Measurements from ENCODE around the gene RASGRF2. TPM values are rescaled to one million over a fixed set of nuclear protein-coding genes. Genes with fewer than 3 reads are reported as not detected.

The RASGRF2 gene
- total and polyA plus RNA-seq, 2 of the 8 experiments (the other 6 are each of a cell fraction or from before 2014, with no cell fraction given), result 2.6 to 29.5 TPM

GRCh38 chr5:81207009-81207408, 246.8 kb downstream of the RASGRF2 start (continued):
- TF ChIP-seq CHD7 (IDR thresholded peaks at IDR 0.05; ENCODE audit: insufficient replicate concordance, low read length), result no peak
- peak; percentile 46 to 71 (median 66) for TF ChIP-seq CTCF (IDR thresholded peaks at IDR 0.05; ENCODE audit: control extremely low read depth in 1 of 3, insufficient read depth in 1 of 3, low read depth in 1 of 3, low read length in 3 of 3)
- peak; percentile 45 to 56 for TF ChIP-seq RAD21 (IDR thresholded peaks at IDR 0.05 in 1 of 2, conservative IDR thresholded peaks at IDR 0.05 in 1 of 2; ENCODE audit: low read depth in 2 of 2, low read length in 2 of 2)

Measured in H1 (cell line).